Activated CD8-positive, alpha-beta memory T cell treated with anti-CD3 and anti-CD28 coated beads for 36 hours (primary cell): ENCODE measurements around the gene CD1E. TPM values are rescaled to one million over a fixed set of nuclear protein-coding genes. Genes with fewer than 3 reads are reported as not detected.
"Not testable (repeated sequence)": the region's sequence is repeated elsewhere in the genome, so short reads cannot be mapped to it uniquely, and the experiment has no call there.

Experiments used
- CTCF ChIA-PET: fragments of 350-600 bp; sonication (Branson Sonifier 250); formaldehyde crosslinking; loops from one replicate; lab custom pipeline; 2021; ENCODE audit warnings: antibody characterized with exemption; lab: Charles Lee
- POLR2A ChIA-PET: fragments of 350-600 bp; sonication (Branson Sonifier 250); formaldehyde crosslinking; loops from one replicate; lab custom pipeline; 2021; ENCODE audit warnings: antibody characterized with exemption; lab: Charles Lee
- total RNA-seq, 2 experiments: library from RNA; stranded (reverse); gene quantifications; one replicate each; pipeline ENCODE4 v1.2.3, GENCODE V29; 2021

Gene CD1E
- total RNA-seq, 2 experiments from 2014 or later, result not detected

DNA sequence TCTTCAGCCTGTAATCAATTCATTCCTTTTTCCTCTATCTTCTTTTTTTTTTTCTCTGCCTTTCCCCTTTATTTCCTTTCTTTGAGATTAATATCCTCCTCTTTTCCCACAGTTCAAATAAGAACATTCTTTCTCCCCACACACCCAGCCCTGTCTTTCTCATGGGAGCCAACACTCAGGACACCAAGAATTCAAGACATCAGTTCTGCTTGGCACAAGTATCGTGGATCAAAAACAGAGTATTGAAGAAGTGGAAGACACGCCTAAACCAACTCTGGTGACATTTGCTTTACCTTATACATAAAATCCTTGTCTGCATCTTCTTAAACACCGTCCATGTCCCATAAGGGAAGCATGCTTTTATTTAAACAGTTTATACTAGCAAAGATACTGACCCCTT is 2.9 kb downstream of the CD1E start:
- ChIA-PET CTCF (no interaction called here), POLR2A (no interaction called here)

DNA sequence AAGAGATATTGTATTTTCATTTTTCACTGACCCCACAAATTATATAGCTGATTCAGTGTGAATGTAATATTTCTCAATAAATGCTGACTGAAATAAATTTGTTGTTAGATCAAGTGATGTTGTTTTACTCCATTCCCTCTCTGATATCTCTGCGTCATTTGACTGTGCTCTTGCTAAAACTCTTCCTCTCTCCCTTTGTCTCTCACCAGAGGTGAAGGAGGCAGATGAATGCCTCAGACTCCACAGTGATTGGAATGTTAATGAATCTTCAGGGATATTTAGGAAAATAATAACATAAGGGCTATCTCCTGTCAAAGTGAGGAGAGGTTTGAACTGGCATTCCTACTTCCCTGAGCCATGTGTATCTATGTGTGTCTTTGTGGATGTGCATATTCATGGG is 3.7 kb downstream of the CD1E start:
- CTCF ChIA-PET, result no interaction called here
- POLR2A ChIA-PET, result no interaction called here

DNA sequence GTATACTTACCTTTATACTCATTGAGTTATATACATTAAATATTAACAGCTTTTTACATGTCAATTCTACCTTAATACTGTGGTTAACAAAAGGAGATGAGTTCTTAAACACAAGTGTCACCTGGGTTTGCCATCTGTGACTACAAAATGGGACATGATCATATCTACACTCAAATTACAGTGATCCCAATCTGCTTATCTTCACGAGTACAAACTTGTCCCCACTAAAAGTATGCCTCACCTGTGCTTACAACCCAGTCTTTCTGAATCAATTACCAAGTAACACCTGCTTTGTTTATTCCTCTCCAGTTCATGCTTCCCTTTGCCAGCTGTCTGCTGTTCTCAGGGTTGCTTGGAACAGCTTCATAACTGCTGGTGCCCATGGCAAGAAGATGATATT is 8.8 kb downstream of the CD1E start:
- ChIA-PET CTCF (no interaction called here), POLR2A (no interaction called here)

DNA sequence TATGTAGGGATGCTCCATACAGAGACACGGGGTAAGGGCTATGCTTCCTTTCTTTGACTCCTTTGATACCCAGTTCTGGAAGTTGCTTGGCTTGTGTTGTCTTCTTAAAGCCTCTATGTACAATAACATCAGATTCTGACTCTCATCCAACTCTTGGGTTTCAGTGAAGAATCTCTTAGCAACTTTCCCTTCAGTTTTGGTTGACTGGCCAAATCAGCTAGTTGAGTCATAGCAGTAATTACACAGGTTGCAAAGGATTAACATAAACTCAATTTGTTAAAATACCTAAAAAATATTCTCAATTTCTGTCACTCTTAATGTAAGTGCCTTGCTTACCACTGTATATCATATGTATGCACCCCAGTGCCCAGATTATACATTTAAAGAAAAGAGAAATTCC is 9.2 kb downstream of the CD1E start:
- CTCF ChIA-PET, result no interaction called here
- POLR2A ChIA-PET, result no interaction called here

DNA sequence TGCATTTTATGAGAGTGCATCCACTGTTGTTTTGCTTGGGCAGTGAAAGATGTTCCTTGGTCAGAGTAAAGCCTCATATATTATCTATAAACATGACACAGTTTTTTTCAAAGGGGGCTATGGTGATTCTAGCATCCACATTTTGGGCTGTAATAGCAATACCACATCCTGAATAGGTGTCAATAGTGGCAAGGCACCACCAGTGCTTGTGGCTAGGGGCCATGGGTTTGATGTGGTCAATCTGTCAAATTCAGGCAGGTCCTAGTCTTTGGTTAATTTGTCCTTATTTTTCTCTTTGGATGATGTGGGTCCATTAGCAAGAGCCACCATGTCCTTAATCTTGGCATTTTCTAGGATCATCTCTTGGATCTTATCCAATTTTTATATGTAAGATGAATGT is 13.1 kb downstream of the CD1E start:
- POLR2A ChIA-PET, result no interaction called here
- CTCF ChIA-PET, result no interaction called here

DNA sequence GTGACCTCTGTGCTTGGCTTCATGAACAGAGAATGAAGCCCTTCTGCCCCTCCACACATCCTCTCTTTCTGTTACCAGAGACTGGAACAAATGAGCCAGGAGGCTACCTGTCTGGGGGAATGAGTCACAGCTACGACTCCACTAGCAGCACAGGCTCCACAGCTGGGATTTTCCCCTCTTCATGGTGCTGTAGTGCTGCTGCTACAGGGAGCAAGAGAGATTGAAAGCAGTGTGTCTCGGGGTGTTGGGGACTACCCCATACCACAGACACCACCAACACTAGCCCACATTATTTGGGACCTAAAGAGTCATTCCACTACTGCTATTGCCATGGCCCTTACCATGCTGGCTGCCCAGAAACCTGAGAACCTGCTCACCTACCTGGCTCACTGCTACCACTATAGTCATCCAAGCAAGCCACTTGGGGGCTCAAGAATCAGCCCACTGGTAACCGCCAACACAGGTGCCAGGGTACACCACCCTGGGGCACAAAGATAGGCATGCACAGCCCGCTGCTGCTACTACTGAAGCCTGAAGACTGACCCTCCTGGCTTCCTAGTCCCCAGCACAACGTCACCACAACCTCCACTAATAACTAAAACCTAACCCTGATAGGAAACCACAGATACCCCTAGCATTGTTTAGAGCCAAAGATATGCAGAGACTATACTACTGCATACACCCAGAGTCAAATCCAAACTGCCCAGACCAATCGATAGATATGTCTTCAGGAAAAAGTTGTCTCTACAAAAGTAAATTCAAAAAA is 17.7 kb downstream of the CD1E start:
- ChIA-PET CTCF (no interaction called here), POLR2A (no interaction called here)

DNA sequence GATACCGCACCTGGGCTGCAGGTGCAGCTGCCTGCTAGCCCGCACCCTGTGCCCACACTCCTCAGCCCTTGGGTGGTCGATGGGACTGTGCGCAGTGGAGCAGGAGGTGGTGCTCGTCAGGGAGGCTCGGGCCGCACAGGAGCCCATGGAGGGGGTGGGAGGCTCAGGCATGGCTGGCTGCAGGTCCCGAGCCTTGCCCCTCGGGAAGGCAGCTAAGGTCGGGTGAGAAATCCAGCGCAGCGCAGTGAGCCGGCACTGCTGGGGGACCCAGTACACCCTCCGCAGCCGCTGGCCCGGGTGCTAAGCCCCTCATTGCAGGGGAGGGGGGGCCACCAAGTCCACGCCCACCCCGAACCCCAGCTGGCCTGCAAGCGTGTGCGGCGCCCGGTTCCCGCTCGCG is 20.4 kb downstream of the CD1E start:
- CTCF ChIA-PET, POLR2A ChIA-PET: not testable (repeated sequence)

DNA sequence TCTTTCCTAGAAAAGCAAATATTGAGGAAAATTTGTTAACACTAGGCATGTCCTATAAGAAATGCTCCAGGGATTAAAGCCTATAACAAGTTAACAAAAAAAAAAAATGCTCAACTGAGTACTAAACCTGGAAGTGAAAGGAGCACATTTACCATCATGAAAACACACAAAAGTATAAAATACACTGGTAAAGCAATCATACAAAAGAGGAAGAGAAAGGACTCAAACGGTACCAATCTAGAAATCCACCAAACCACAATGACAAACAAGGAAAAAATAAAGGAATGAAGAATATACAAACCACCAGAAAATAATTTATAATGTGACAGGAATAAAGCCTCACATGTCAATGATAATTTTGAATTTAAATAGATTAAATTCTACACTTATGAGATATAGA is 21.2 kb downstream of the CD1E start:
- ChIA-PET CTCF (no interaction called here), POLR2A (no interaction called here)

DNA sequence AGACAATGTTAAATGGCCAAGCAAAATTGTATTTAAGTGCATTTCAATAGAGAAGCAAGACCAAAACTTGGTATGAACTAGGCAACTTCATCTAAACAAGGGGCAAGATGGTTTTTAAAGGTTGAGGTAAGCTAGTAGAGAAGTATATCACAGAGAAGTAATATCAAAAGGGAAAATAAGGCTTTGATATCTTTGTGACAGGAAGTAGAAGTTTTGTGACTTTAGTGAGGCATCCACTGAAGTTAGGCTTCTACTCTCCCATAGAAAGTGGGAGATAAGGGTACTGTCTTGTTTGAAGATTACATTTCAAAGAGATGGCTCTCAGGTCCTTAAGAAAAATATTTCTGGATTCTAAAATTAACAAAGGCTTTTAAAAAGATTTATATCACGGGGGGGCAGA is 36.6 kb downstream of the CD1E start:
- POLR2A ChIA-PET, result no interaction called here
- CTCF ChIA-PET, result no interaction called here

DNA sequence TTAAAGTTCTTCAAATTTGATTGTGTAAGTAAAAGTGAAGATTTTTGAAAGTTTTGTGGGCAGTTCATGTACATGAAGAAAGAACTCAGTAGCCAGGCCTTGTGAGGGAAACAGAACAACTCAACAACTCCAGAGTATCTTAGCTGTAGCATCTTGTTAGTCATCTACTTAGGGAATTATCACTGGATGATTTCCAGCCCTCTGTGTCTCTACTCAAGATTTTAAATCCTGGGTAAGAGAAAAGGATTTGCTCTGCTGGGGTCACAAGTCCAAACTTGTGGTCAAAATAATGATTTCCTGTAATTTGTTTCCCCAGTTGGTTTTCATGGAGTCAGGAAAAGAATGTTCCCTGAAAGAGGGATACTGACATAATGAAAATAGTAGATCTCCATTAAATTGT is 37.4 kb downstream of the CD1E start:
- ChIA-PET CTCF (no interaction called here), POLR2A (no interaction called here)

DNA sequence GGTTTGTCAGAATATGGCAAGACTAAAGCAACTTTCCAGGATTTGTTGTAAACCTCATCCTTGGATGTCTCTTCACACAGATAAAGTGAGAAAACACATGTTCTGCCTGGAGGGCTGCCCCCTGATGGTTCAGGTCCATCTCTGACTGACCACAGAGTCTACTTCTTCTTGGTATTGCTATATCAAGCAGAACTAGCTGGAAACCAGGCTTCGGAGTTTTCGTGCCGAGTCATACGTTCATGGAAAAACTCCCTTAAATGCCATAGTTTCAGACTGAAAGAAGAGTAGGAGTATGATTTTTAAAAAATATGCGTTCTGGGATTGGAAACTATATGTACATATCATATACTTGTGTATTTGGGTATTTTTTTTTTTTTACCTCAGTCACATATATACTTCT is 39.8 kb downstream of the CD1E start:
- POLR2A ChIA-PET, result no interaction called here
- CTCF ChIA-PET, result no interaction called here

DNA sequence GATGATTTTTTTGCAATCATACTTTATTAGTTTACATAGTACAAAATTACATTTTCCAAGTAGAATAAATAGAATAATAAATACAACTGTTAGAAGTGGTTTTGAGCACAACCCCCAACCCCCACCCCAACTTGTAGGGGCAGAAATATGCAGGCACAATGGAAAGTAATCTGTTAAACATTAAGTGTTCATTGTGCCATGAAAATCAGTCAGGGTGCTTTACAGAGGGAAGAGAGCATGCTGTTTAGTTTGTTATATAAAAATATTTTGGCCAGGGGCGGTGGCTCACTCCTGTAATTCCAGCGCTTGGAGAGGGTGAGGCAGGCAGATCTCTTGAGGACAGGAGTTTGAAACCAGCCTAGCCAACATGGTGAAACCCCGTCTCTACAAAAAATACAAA is 43.0 kb downstream of the CD1E start:
- POLR2A ChIA-PET, result no interaction called here
- CTCF ChIA-PET, result no interaction called here

DNA sequence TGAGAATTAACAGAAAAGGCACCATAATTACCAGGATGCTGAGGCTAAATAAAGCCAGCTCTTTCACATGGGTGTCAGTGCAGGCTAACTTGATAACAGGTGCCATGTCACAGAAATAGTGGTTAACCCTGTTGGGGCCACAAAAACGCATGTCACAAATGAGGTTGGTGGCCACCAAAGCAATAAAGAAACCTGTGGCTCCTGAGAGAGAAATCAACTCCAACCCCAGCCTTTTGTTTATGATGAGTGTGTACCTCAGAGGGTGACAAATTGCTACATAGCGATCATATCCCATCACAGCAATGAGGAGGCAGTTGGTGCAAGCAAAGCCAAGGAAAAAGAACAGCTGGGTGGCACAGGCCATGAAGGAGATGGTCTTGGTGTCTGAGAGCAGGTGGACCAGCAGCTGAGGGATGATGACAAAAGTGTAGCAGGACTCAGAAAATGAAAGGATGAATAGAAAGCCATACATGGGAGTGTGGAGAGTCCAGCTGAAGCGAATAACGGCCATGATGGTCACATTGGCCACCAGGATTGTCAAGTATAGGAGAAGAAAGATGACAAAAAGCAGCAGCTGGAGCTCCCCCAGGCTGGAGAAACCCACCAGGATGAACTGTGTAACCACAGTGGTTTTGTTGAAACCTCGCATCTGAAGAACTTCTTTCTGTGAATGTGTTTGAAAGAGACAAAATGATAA is 45.3 kb downstream of the CD1E start, which contains the start of gene OR10T2:
OR10T2 (minus strand) TSS at position 649 of the 697 bp plus-strand sequence; CDS start at position 649, 0 bp downstream.
- ChIA-PET POLR2A (no interaction called here), CTCF (no interaction called here)

DNA sequence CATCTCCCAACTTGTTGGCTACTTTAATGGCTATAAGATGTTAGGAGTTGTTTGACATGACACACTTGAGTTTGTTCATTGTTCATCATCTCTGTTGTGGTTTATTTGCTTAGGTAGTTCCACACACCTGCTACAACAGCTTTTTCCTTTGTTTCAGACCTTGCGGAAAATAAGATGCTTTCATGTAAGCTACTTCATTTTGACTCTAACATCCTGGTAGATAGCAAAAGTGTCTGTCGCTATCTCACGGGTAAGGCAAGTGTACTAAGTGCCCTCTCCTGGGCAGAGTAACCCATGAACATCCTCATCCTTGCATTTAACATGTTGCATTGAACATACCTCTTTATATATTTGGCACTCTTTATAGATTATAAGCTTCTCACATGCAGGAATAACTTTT is 47.2 kb downstream of the CD1E start:
- CTCF ChIA-PET, result interaction anchor here (0.6 kb wide), 1 partner anchor 593 kb away, joined by 3 read pairs; no protein-coding TSS in a partner anchor
- POLR2A ChIA-PET, result no interaction called here

DNA sequence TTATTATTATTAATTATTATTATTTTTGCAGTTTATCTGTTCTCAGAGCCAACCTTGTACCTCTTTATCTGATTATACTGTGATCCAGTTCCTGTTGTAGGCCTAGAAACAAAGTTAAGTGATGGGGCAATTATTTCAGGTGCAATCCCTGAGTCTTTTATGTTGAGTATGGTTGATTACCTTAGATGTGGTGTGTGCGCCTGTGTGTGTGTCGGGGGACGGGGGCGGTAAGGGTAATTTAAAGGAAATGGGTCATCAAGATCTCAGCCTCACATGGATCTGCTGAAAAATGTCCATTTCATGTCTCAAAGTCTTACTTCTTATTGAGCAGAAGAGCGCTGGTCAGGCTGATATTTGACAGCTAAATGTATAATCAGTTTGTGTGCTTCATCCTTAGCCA is 53.4 kb downstream of the CD1E start:
- ChIA-PET CTCF (no interaction called here), POLR2A (no interaction called here)

Other genes with a start within 250 kb of the CD1E start
- not detected for gene CD1D, start 173.0 kb upstream of the CD1E start, total RNA-seq
- under 1 TPM; 0.34 to 0.36 TPM for gene CD1A, start 99.5 kb upstream of the CD1E start, total RNA-seq
- 1 to 10 TPM in 1 of 2 experiments, under 1 TPM in 1; 0.78 to 1.3 TPM for gene CD1C, start 64.0 kb upstream of the CD1E start, total RNA-seq
- not detected for gene CD1B, start 22.4 kb upstream of the CD1E start, total RNA-seq
- not detected for gene OR10T2, start 45.6 kb downstream of the CD1E start, total RNA-seq
- gene OR10K2, start 72.3 kb downstream of the CD1E start, total RNA-seq, result not detected
- not detected for gene OR10K1, start 107.9 kb downstream of the CD1E start, total RNA-seq
- gene OR10R2, start 118.3 kb downstream of the CD1E start, total RNA-seq, result not detected
- not detected for gene OR6Y1, start 200.5 kb downstream of the CD1E start, total RNA-seq
- not detected for gene OR6P1, start 216.7 kb downstream of the CD1E start, total RNA-seq
- gene OR10X1, start 226.0 kb downstream of the CD1E start, total RNA-seq, result not detected